H9 (cell line): ENCODE results near the gene MARCHF7. TPM values are rescaled to one million over a fixed set of nuclear protein-coding genes. Genes with fewer than 3 reads are reported as not detected.

ENCODE experiments used
- DNase-seq: peaks from one replicate; pipeline ENCODE4 v3.0.0-alpha.2; 2017
- H2AFZ ChIP-seq: one replicate; pipeline ENCODE4 v1.6.1; 2013; ENCODE audit warnings: mild to moderate bottlenecking, low read length, control low read depth, moderate library complexity
- H2AK5ac ChIP-seq: 2 replicates; pipeline ENCODE4 v1.6.1; 2013; ENCODE audit warnings: low read length, control low read depth, mixed read lengths; ENCODE audit not compliant: insufficient read length
- H2BK120ac ChIP-seq: one replicate; pipeline ENCODE4 v1.6.1; 2013; ENCODE audit warnings: low read depth, mild to moderate bottlenecking, low read length, control low read depth, inconsistent platforms; ENCODE audit not compliant: poor library complexity, severe bottlenecking
- H2BK12ac ChIP-seq: 2 replicates; pipeline ENCODE4 v1.6.1; 2013; ENCODE audit warnings: low read length, control low read depth, mixed read lengths, low read depth; ENCODE audit not compliant: insufficient read length
- H2BK15ac ChIP-seq: 2 replicates; pipeline ENCODE4 v1.6.1; 2013; ENCODE audit warnings: low read depth, low read length, control low read depth
- H2BK20ac ChIP-seq: one replicate; pipeline ENCODE4 v1.6.1; 2013; ENCODE audit warnings: low read depth, mild to moderate bottlenecking, low read length, control low read depth, inconsistent platforms; ENCODE audit not compliant: poor library complexity, severe bottlenecking
- H2BK5ac ChIP-seq: 2 replicates; pipeline ENCODE4 v1.6.1; 2013; ENCODE audit warnings: low read length, control low read depth, mixed read lengths; ENCODE audit not compliant: insufficient read length
- H3K14ac ChIP-seq: 2 replicates; pipeline ENCODE4 v1.6.1; 2013; ENCODE audit warnings: low read length, control low read depth; ENCODE audit not compliant: insufficient read depth
- H3K18ac ChIP-seq: 2 replicates; pipeline ENCODE4 v1.6.1; 2013; ENCODE audit warnings: low read depth, mild to moderate bottlenecking, mixed read lengths, low read length, control low read depth; ENCODE audit not compliant: insufficient read length
- H3K23ac ChIP-seq: 2 replicates; pipeline ENCODE4 v1.6.1; 2013; ENCODE audit warnings: low read length, control low read depth, mixed read lengths, low read depth; ENCODE audit not compliant: insufficient read length
- H3K23me2 ChIP-seq: 2 replicates; pipeline ENCODE4 v1.6.1; 2013; ENCODE audit warnings: low read depth, mild to moderate bottlenecking, mixed read lengths, low read length, control low read depth; ENCODE audit not compliant: insufficient read length, poor library complexity, severe bottlenecking
- H3K27ac ChIP-seq: 2 replicates; pipeline ENCODE4 v1.5.1; 2013; ENCODE audit warnings: low read length, control low read depth, mixed read lengths, low read depth; ENCODE audit not compliant: insufficient read length
- H3K27me3 ChIP-seq: 2 replicates; pipeline ENCODE4 v1.6.1; 2013; ENCODE audit warnings: low read length, control low read depth, inconsistent platforms; ENCODE audit not compliant: insufficient read depth
- H3K4ac ChIP-seq: 2 replicates; pipeline ENCODE4 v1.6.1; 2013; ENCODE audit warnings: low read depth, mild to moderate bottlenecking, control low read depth, inconsistent platforms, low read length, moderate library complexity
- H3K4me1 ChIP-seq: 2 replicates; pipeline ENCODE4 v1.6.1; 2013; ENCODE audit warnings: low read length, control low read depth, inconsistent platforms; ENCODE audit not compliant: insufficient read depth
- H3K4me2 ChIP-seq: 2 replicates; pipeline ENCODE4 v1.6.1; 2013; ENCODE audit warnings: low read length, control low read depth, mixed read lengths; ENCODE audit not compliant: insufficient read length, insufficient read depth
- H3K56ac ChIP-seq: 2 replicates; pipeline ENCODE4 v1.6.1; 2013; ENCODE audit warnings: low read depth, mild to moderate bottlenecking, mixed read lengths, low read length, control low read depth; ENCODE audit not compliant: insufficient read length
- H3K79me1 ChIP-seq: 2 replicates; pipeline ENCODE4 v1.6.1; 2013; ENCODE audit warnings: low read depth, mild to moderate bottlenecking, moderate library complexity, low read length, control low read depth, inconsistent platforms; ENCODE audit not compliant: insufficient read depth, poor library complexity, severe bottlenecking
- H3K79me2 ChIP-seq: 2 replicates; pipeline ENCODE4 v1.6.1; 2013; ENCODE audit warnings: low read length, control low read depth, inconsistent platforms; ENCODE audit not compliant: insufficient read depth
- H3K9ac ChIP-seq: 2 replicates; pipeline ENCODE4 v1.6.1; 2013; ENCODE audit warnings: low read length, control low read depth, mixed read lengths; ENCODE audit not compliant: insufficient read length; ENCODE audit errors: extremely low read depth
- H3K9me3 ChIP-seq: one replicate; pipeline ENCODE4 v1.6.1; 2013; ENCODE audit warnings: low read depth, low read length, inconsistent platforms; ENCODE audit not compliant: control insufficient read depth
- H3T11ph ChIP-seq: one replicate; pipeline ENCODE4 v1.6.1; 2013; ENCODE audit warnings: mild to moderate bottlenecking, low read length, control low read depth, inconsistent platforms
- H4K20me1 ChIP-seq: one replicate; pipeline ENCODE4 v1.6.1; 2013; ENCODE audit not compliant: control insufficient read depth, insufficient read length, insufficient read depth
- H4K5ac ChIP-seq: 2 replicates; pipeline ENCODE4 v1.6.1; 2013; ENCODE audit warnings: low read depth, mild to moderate bottlenecking, mixed read lengths, low read length, control low read depth; ENCODE audit not compliant: insufficient read length
- H4K8ac ChIP-seq: replicated peaks from 2 replicates; pipeline ENCODE4 v1.6.1; 2013; ENCODE audit warnings: low read length, control low read depth, mixed read lengths, low read depth; ENCODE audit not compliant: insufficient read length
- H4K91ac ChIP-seq: 2 replicates; pipeline ENCODE4 v1.6.1; 2013; ENCODE audit warnings: low read depth, mild to moderate bottlenecking, moderate library complexity, mixed read lengths, low read length, control low read depth; ENCODE audit not compliant: insufficient read length
- H3K27ac Mint-ChIP-seq, 3 experiments: 2 replicates in 2 of 3; 3 replicates in 1 of 3; pipeline ENCODE4 v1.8.0; 2020 to 2021; ENCODE audit warnings: mixed read lengths in 3 of 3, mild to moderate bottlenecking in 1 of 3, moderate library complexity in 1 of 3
- H3K27me3 Mint-ChIP-seq: 2 replicates; pipeline ENCODE4 v1.8.0; 2021; ENCODE audit warnings: low read depth, mild to moderate bottlenecking, moderate library complexity, mixed read lengths
- H3K36me3 Mint-ChIP-seq, 3 experiments: 2 replicates in 2 of 3; 3 replicates in 1 of 3; pipeline ENCODE4 v1.8.0; 2020 to 2021; ENCODE audit warnings: low read depth in 3 of 3, mixed read lengths in 3 of 3; ENCODE audit not compliant: insufficient read depth in 1 of 3
- H3K4me1 Mint-ChIP-seq, 2 experiments: 2 replicates each; pipeline ENCODE4 v1.8.0; 2020; ENCODE audit warnings: mixed read lengths in 2 of 2
- H3K4me3 Mint-ChIP-seq, 2 experiments: 2 replicates in 1 of 2; 3 replicates in 1 of 2; pipeline ENCODE4 v1.8.0; 2020 to 2021; ENCODE audit warnings: mild to moderate bottlenecking in 2 of 2, mixed read lengths in 2 of 2, moderate library complexity in 1 of 2
- H3K9me3 Mint-ChIP-seq, 2 experiments: 2 replicates in 1 of 2; 3 replicates in 1 of 2; pipeline ENCODE4 v1.8.0; 2020; ENCODE audit warnings: mild to moderate bottlenecking in 2 of 2, mixed read lengths in 2 of 2, moderate library complexity in 1 of 2
- CTCF ChIP-seq: fragments of 200-600 bp; sonication (generic); conservative IDR thresholded peaks from 3 replicates; pipeline ENCODE4 v1.8.0; 2021; ENCODE audit warnings: antibody characterized with exemption, mild to moderate bottlenecking
- WGBS: extraction: QIAGEN DNeasy Blood & Tissue Kit; methylation state at CpG from one replicate; pipeline ENCODE4 v1.1.7; 2013; ENCODE audit warnings: missing lambda C conversion rate, low lambda C conversion rate, mixed read lengths; ENCODE audit not compliant: insufficient read length; ENCODE audit errors: extremely low coverage; 5-methylcytosine and 5-hydroxymethylcytosine counted together
- total RNA-seq: library from RNA; stranded (reverse); gene quantifications from 2 replicates; pipeline ENCODE4 v1.2.1, GENCODE V29; 2021

MARCHF7 gene
- total RNA-seq, 1 experiment from 2014 or later, result 111 TPM

GRCh38 chr2:159713631-159714246, 1.4 kb downstream of the MARCHF7 start:
- Histone ChIP-seq H3K79me2 (peaks cover 53% of the 10 kb centered on the region), H3K9me3 (no peaks in the 10 kb centered on the region), H2BK5ac (no peak overlapping the region), H3K27ac (no peak overlapping the region), H2BK120ac (no peak overlapping the region), H4K91ac (no peak overlapping the region), H2BK15ac (no peak overlapping the region), H3K4me2 (peak overlapping the region; percentile 35), H4K8ac (no peak overlapping the region), H3K18ac (no peak overlapping the region), H3K27me3 (no peaks in the 10 kb centered on the region), H3K56ac (no peak overlapping the region), H2BK12ac (no peak overlapping the region), H3K23me2 (no peaks in the 10 kb centered on the region), H3K79me1 (no peaks in the 10 kb centered on the region), H3T11ph (no peak overlapping the region), H2AFZ (no peak overlapping the region), H3K14ac (no peak overlapping the region), H3K4ac (no peak overlapping the region), H3K23ac (no peak overlapping the region), H4K20me1 (no peaks in the 10 kb centered on the region), H3K9ac (peak overlapping the region; percentile 100), H3K4me1 (no peaks in the 10 kb centered on the region), H2BK20ac (no peak overlapping the region), H2AK5ac (no peak overlapping the region), H4K5ac (no peak overlapping the region)
- TF ChIP-seq CTCF, result no peak
- no CpG with 5 or more reads among the region's 5 CpGs for WGBS
- DNase-seq, result no peak
- Mint-ChIP-seq H3K4me3 (peak overlapping the region; percentile 100), H3K4me1 (peaks cover 38 to 51% of the 10 kb centered on the region in 2 experiments), H3K9me3 (no peaks in the 10 kb centered on the region), H3K36me3 (peaks cover 18 to 58% (median 32%) of the 10 kb centered on the region in 3 experiments; a peak in 6 of 7 replicates), H3K27me3 (no peaks in the 10 kb centered on the region; the same call in 1 of the 2 replicates), H3K27ac (peak overlapping the region; percentile 100; a peak in 6 of 7 replicates)
